ENCODE results near the gene UCHL3.

UCHL3 gene

DNA sequence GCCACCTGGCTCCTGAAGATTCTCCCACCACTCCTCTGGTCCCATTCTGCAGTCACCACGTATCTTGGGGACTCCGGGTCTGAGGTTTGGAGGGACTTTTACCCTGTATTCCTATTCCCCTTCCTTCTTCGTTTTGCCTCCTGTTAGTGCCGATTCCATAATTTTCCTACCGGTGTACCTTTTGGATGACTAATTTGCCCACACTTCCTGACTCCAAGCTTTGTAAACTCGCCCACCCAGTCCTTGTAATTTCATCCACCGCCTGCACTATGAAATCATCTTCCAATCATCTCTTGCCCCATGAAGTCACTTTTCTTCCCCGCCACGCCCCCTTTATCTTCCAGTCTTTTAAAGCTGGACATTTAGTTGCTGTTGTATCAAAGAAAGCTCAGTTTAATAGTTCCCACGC is 572 bp downstream of the UCHL3 start:
- DNase-seq (ENCODE audit: low read depth) = peak; percentile 81

DNA sequence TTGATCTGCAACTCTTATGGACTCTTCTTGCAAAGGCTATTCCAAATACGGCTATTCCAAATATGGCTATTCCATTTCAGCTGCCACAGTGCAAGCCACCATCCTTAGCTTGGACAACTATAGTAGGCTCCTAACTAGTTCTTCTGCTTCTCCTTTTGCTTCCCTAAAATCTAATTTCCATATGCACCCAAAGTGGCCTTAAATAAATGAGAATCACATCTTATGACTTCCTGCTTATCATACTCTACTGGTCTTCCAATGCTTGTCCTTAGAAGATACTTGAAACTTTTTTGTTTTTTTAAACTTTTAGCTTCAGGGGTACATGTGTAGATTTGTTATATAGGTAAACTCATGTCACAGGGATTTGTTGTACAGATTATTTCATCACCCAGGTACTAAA is 4.9 kb downstream of the UCHL3 start:
- no peak for DNase-seq (ENCODE audit: low read depth)

DNA sequence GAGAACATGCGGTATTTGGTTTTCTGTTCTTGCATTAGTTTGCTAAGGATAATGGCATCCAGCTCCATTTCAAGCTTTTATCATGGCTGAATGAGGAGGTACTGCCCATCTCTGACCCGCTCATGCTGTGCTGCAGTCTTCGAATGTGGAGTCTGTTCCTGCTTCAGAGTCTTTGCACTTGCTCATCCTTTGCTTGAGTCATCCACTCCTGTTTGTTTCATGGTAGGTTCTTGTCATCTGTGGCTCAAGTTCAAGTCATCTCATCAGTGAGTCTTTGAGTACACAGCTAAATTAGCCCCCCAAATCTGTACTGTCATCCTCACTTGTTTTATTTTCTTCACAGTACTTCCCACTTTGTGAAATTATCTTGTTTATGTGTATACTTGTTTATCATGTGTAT is 5.4 kb downstream of the UCHL3 start:
- DNase-seq (ENCODE audit: low read depth) = no peak

GRCh38 chr13:75555836-75556235 is 6.2 kb downstream of the UCHL3 start:
- no peak for DNase-seq (ENCODE audit: low read depth)

GRCh38 chr13:75556961-75557360 is 7.4 kb downstream of the UCHL3 start:
- no peak for DNase-seq (ENCODE audit: low read depth)

DNA sequence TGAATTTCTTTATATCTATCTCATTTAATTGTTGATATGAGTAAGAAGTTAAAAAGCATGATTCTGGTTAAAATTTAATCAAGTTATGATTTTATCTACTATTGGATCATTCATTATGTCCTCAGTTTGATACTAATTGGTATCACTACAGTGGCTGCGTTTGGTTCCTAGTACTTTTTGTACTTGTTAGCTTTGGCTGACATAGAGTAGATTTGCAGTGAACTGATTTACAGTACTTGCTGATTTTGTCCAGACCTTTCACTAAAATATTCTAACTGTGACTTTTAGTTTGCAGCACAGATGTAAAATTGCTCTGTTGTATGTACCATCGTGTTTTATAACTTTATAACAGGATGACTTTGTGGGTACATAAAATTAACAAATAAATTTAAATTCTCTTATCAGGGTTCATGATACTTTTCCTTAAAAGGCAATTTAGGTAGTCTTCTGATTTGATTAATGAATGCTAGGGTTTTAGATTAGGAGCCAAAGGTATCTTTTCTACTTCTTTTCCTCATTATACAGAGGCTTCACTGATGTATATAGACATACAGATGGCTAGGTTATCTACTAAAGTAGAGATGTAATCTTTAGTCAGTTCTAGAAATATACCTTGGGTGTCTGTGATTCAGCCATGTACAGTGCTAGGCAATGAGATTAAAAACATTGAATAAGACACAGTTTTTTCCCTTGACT is 8.7 kb downstream of the UCHL3 start:
- DNase-seq (ENCODE audit: low read depth) = no peak

- peak; percentile 47 for DNase-seq (ENCODE audit: low read depth)
Measured at GRCh38 chr13:75566658-75567057, 17.1 kb downstream of the UCHL3 start.

GRCh38 chr13:75569576-75569975 is 20.0 kb downstream of the UCHL3 start:
- no peak for DNase-seq (ENCODE audit: low read depth)

- DNase-seq (ENCODE audit: low read depth) = no peak
Measured at GRCh38 chr13:75579529-75579928, 29.9 kb downstream of the UCHL3 start.

DNA sequence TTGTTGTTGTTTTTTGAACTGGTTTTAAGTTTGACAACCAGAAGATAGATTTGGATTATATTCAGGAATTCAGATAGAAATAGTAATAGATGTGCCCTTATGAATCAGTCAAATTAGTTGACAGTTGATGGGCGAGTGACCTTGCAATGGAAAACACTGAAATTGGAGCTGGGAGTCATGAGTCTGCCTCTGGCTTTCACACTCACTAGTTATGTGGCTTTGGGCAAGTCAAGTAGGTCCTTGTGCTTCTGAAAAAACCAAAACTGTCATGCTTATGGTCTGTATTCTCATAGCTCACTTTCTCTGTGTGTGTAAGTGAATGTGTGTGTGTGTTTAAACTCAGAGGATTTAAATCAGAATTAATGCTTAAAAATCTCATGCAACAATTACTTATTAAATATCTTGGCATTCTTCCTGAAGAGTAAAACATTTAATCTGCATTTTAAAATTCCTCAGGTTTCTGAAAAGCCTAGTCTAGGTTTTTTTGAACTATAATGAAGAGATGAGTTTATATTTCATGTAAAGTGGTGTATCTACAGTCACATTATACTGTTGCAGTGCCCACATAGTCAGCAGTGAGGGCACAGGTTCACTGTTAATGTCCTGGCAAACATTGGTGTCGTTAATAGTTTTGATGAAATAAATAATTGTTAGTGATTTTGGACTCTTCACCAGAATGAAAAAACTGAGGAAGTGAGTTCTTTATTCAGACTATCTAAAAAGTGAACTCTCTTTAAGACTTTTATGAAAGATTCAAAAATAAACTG is 32.5 kb downstream of the UCHL3 start:
- DNase-seq (ENCODE audit: low read depth) = no peak

DNA sequence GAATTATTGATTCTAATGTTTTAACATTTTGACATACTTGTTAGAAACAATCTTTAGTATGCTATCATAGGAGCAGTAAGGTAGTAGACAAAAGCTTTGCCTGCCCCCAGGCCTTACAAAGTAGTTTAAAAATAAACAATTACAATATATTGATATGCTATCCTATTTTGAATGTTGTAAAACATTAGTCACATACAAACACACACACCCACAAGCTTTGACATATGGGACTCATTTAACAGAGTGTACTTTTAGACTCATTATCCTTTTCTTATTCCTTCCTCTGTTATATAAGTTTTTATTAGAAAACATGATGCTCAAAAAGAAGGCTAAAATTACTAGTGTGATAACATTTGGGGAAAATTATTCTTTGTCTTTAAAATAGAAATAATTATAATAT is 33.5 kb downstream of the UCHL3 start:
- DNase-seq (ENCODE audit: low read depth) = no peak

DNA sequence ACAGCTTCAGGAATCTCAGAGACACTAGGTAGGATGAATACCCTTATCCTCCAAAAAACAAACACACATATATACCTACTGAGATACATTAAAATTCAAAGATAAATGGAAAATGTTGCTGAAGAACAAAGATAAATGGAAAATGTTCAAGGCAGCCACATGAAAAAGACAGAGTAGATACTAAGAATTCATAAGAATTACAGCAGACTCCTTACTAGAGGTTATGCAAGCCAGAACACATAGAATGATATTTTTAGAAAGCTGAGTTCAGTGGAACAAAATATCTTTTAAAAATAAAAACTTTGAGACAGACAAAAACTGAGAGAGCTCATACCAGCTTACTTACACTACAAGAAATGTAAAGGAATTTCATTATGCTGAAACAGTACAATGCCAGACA is 35.6 kb downstream of the UCHL3 start:
- no peak for DNase-seq (ENCODE audit: low read depth)

GRCh38 chr13:75587679-75588078 is 38.1 kb downstream of the UCHL3 start:
- peak; percentile 22 for DNase-seq (ENCODE audit: low read depth)

- no peak for DNase-seq (ENCODE audit: low read depth)
Measured at GRCh38 chr13:75596657-75597182, 47.1 kb downstream of the UCHL3 start.

- no peak for DNase-seq (ENCODE audit: low read depth)
Measured at GRCh38 chr13:75600371-75600770, 50.8 kb downstream of the UCHL3 start.

DNA sequence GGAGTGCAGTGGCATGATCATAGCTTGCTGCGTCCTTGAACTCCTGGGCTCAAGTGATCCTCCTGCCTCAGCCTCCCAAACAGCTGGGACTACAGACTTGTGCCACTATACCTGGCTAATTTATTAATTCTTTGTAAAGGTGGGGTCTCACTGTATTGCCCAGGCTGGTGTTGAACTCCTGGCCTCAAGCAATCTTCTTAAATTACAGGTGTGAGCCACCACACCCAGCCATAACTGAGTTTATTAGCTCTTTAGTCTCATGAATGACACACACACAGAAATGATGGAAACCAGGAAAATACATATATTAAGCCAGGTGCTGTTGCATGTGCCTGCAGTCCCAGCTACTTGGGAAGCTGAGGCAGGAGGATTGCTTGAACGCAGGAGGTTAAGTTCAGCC is 53.4 kb downstream of the UCHL3 start:
- no peak for DNase-seq (ENCODE audit: low read depth)

DNA sequence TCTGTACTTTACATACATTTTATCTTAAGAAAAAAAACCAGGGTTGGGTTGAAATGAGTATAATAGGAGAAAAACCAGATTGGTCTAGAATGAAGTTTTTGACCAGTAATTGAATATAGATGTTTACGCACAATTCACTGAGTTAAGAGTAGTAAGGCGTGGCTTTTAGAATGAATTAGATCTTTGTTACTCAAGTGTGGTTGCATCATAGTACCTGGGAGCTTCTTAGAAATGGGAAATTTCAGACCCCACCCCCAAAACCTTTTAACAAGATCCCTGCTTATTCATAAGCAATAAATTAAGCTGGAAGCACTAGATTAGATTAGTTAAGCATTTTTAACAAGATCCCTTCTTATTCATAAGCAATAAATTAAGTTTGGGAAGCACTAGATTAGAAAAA is 57.9 kb downstream of the UCHL3 start:
- DNase-seq (ENCODE audit: low read depth) = no peak

DNA sequence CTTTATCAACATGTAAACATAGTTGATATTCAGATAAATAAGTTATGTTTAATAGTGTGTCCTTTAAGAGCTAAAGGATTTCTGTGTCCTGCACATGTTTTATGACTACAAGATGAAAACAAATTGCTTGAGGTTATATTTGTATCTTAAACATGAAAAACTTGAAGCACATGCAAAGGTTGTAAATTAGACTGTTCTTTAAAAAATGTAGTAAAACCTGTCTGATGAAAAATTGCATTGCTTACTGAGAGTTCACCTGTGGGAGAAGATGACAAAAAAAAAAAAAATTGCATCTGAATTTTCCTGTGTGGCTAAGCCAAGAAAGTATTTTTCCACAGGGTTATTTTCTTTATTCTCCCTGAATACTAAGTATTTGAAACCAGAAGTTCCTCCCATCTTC is 60.9 kb downstream of the UCHL3 start:
- no peak for DNase-seq (ENCODE audit: low read depth)

DNA sequence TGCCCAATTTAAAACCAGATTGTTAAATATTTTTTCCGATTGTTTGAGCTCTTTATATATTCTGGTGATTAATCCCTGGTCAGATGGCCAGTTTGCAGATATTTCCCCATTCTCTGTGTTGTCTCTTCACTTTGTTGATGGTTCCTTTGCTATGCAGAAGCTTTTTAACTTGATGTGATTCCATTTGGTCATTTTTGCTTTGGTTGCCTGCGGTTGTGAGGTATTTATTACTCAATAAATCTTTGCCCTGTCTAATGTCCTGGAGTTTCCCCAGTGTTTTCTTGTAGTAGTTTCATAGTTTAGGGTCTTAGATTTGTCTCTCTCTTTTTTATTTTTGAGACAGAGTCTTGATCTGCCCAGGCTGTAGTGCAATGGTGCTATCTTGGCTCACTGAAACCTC is 62.8 kb downstream of the UCHL3 start:
- DNase-seq (ENCODE audit: low read depth) = no peak

DNA sequence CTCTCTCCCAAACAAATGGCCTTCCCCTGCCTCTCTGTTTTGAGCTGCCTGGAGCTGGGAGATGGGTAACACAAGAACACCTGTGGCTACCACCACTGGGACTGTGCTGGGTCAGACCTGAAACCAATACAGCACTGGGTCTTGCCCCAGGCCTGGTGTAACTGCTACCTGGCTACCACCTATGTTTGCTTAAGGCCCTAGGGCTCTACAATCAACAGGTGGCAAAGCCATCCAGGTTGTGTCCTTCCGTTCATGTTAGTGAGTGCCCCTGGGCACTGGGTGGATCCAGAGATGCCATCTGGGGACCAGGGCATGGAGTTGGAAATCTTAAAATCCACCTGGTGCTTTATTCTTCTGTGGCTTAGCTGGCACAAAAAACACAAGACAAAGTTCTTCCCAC is 67.6 kb downstream of the UCHL3 start:
- no peak for DNase-seq (ENCODE audit: low read depth)

- DNase-seq (ENCODE audit: low read depth) = no peak
Measured at GRCh38 chr13:75618308-75618707, 68.7 kb downstream of the UCHL3 start.

GRCh38 chr13:75620020-75620419 is 70.4 kb downstream of the UCHL3 start:
- DNase-seq (ENCODE audit: low read depth) = no peak

DNA sequence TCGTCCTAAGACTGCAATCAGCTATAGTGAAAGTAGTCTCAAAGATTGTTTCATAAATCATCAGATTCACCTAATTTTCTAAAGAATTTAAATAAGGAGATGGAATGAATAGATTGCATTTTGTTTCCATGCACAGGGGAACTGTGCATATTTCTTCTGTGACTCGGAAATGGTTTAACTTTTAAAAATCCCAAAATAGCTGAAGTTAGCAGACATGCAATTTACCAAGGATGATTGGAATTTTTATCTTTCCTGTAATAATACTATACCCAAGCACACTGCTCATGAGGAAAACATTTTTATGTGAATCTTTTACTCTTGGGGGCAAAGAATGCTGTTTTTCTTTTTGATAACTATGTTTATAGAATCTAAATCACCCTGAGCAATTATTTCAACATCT is 71.6 kb downstream of the UCHL3 start:
- peak; percentile 50 for DNase-seq (ENCODE audit: low read depth)

GRCh38 chr13:75628801-75629200 is 79.2 kb downstream of the UCHL3 start:
- DNase-seq (ENCODE audit: low read depth) = no peak
